Bronchial epithelial cell (primary cell): ENCODE measurements around the gene FGF8. TPM values are rescaled to one million over a fixed set of nuclear protein-coding genes. Genes with fewer than 3 reads are reported as not detected.
A peak's percentile ranks its signal among the peaks of the same experiment; 100 is the strongest.

Source experiments
- DNase-seq: peaks from one replicate; pipeline ENCODE4 v3.0.0-alpha.2; 2010; ENCODE audit warnings: low read depth
- FAIRE-seq: peaks from 2 replicates; lab custom pipeline; 2011; peaks lifted over from hg19 to GRCh38; lab: Jason Lieb, UNC
- H3K27me3 ChIP-seq: 2 replicates; pipeline ENCODE4 v1.5.1; 2011; ENCODE audit warnings: low read length; ENCODE audit not compliant: control insufficient read depth, insufficient read depth
- H3K36me3 ChIP-seq: 2 replicates; pipeline ENCODE4 v1.5.1; 2011; ENCODE audit warnings: low read length; ENCODE audit not compliant: control insufficient read depth, insufficient read depth
- H3K4me3 ChIP-seq: 2 replicates; pipeline ENCODE4 v1.5.1; 2011; ENCODE audit warnings: mild to moderate bottlenecking, low read depth, low read length, control low read depth
- total RNA-seq: library from RNA; depleted of rRNA; stranded (reverse); fragments of >200 nt; gene quantifications from 2 replicates; pipeline ENCODE4 v1.2.1, GENCODE V29; 2014
- TF ChIP-seq, protein P1 (sequence below): IDR thresholded peaks from 2 replicates; pipeline ENCODE4 v1.5.1; 2011; ENCODE audit warnings: mild to moderate bottlenecking, moderate library complexity, low read length, control low read depth, inconsistent platforms; ENCODE audit not compliant: insufficient read depth, severe bottlenecking

FGF8 gene
- total RNA-seq, 1 donor from 2014 or later = 0.26 TPM

DNA sequence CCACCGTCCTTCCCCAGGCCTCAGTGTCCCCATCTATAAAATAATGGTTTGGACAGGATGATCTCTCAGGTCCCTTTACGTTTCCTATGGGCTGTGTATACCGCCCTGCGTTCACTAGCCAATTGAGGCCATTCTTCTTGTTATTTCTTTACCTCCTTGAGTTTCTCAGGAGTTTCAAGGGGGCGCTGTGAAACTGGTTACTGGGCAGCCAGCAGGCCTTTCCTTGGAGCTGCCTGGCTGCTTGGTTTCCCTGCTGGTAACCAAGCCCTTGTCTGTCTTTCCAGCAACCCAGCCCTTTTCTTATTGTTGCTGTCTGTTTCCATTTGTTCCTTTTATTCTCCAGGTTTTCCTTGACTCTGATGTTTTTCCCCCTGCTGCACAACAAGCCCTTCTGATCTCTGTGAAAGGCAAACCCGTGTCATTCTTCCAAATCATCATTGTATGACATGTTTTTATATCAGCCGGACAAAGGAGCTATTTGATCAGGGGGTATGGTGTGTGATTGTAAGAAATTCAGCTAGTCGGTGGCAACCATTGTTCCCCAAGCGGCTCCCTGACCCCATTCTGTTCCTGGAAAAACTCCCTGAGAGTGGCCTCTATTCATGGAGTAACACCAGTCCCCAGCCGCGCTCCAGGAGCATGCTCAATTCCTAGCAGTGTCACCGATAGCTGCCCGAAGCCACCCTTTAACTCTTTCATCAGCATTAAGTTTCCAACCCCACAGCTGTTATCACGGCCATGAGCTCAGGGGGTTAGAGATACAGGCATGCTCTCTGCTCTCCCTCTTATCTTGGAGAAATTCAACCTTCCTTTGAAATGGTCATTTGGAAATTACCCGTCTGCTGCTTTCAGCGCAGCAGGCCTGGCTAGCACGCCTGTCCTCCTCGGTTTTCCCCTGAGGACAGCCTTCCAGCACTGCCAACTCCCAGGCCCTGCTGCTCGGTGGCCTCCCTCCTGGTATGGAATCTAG lies 26.6 kb downstream of the FGF8 start:
- Histone ChIP-seq H3K27me3 (peaks cover 9% of the 10 kb centered on the region), H3K36me3 (no peaks in the 10 kb centered on the region), H3K4me3 (no peak overlapping the region)
- FAIRE-seq (peak; percentile 28), DNase-seq (no peak)
- TF ChIP-seq, protein P1, sequence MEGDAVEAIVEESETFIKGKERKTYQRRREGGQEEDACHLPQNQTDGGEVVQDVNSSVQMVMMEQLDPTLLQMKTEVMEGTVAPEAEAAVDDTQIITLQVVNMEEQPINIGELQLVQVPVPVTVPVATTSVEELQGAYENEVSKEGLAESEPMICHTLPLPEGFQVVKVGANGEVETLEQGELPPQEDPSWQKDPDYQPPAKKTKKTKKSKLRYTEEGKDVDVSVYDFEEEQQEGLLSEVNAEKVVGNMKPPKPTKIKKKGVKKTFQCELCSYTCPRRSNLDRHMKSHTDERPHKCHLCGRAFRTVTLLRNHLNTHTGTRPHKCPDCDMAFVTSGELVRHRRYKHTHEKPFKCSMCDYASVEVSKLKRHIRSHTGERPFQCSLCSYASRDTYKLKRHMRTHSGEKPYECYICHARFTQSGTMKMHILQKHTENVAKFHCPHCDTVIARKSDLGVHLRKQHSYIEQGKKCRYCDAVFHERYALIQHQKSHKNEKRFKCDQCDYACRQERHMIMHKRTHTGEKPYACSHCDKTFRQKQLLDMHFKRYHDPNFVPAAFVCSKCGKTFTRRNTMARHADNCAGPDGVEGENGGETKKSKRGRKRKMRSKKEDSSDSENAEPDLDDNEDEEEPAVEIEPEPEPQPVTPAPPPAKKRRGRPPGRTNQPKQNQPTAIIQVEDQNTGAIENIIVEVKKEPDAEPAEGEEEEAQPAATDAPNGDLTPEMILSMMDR = no peak

DNA sequence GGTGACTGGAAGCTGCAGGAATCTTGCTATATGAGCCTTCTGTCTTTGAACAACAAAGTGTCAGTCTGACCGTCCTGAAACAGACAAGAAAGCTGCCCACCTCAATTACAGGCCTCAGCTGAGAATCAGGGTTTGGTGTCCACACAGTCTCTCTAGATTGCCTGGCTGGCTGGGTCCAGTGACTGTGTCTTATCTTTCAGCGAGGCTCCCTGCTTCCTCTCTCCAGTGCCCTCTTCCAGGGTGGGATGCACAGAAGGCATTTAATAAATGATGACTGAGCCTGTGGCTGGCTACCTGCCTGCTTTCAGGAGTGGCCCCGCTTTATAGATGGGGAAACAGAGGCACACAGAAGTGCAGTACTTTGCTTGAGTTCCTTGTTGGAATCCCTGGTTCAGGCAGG lies 27.4 kb downstream of the FGF8 start:
- TF ChIP-seq, protein P1 = no peak
- peaks cover 10% of the 10 kb centered on the region for H3K27me3 ChIP-seq
- H3K36me3 ChIP-seq = no peaks in the 10 kb centered on the region
- no peak overlapping the region for H3K4me3 ChIP-seq
- FAIRE-seq (no peak), DNase-seq (no peak)

DNA sequence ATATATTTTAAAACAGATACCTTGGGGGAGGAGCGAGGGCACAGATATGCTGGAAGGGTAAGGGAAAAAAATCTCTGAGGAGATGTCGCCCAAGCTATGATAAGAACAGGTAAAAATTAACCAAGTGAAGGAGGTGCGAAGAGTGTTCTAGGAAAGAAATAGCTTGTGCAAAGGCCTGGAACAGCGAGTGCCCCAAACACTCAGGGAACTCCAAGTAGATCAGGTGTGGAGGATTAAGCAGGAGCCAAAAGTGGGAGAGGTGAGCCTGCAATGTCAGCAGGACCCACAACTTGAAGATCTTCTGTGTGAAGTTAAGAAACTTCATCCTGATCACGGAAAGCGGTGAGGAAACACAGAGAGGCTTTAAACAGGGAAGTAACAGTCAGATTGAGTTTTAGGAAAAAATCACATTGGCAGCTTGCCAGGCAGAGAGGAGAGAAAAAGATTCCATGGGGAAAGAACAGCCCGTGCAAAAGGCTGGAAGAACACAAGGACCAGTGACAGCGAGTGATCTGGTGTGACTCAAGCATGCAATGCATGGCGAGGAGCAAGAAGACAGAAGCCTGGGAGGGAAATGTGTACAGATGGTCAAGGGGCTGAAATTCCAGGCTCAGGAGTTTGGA lies 30.7 kb downstream of the FGF8 start:
- H3K27me3 ChIP-seq = peaks cover 5% of the 10 kb centered on the region
- FAIRE-seq = no peak
- TF ChIP-seq, protein P1 = no peak
- H3K4me3 ChIP-seq = no peak overlapping the region
- H3K36me3 ChIP-seq = no peaks in the 10 kb centered on the region
- no peak for DNase-seq

DNA sequence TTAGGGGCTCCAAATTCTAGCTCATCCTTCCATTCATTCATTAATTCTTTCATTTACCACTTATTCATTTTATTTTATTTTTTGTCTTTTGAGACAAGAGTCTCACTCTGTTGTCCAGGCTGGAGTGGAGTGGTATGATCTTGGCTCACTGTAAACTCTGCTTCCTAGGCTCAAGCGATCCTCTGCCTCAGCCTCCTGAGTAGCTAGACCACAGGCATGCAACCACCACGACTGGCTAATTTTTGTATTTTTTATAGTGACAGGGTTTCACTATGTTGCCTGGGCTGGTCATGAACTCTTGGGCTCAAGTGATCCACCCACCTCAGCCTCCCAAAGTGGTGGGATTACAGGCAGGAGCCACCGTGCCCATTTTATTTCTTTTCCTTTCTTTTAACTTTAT lies 31.6 kb downstream of the FGF8 start:
- no peak for FAIRE-seq
- DNase-seq = no peak
- no peak overlapping the region for H3K4me3 ChIP-seq
- TF ChIP-seq, protein P1 = no peak
- no peaks in the 10 kb centered on the region for H3K36me3 ChIP-seq
- peaks cover 5% of the 10 kb centered on the region for H3K27me3 ChIP-seq

DNA sequence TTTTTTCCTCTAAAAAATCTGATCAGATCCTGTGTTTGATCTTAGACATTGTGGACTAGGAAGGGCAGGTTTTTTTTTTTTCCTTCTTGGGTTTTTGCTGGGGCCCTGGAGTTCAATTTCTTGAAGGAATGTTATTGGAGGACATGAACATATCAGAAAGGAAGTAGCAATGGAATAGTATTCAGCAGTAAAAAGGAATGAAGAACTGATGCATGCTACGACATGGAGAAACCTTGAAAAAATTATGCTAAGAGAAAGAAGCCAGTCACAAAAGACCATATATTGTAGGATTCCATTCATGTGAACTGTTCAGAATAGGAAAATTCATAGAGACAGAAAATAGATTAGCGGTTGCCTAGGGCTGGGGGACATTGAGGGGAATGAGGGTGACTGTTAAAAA lies 34.0 kb downstream of the FGF8 start:
- no peak for FAIRE-seq
- Histone ChIP-seq H3K4me3 (no peak overlapping the region), H3K36me3 (no peaks in the 10 kb centered on the region), H3K27me3 (peaks cover 1% of the 10 kb centered on the region)
- TF ChIP-seq, protein P1 = no peak
- no peak for DNase-seq
